T-helper 2 cell treated with Interferon-gamma antibody and Interleukin-4, amounts not matched to agents 100 ng/mL and 5 ng/mL, for 36 hours (primary cell): Measurements from ENCODE around the gene HACE1. TPM values are rescaled to one million over a fixed set of nuclear protein-coding genes. Genes with fewer than 3 reads are reported as not detected.
"Not testable (repeated sequence)": the region's sequence is repeated elsewhere in the genome, so short reads cannot be mapped to it uniquely, and the experiment has no call there.

Experiments
- intact Hi-C: fragments of 100-400 bp; cut with micrococcal nuclease; formaldehyde crosslinking; loops from one replicate; pipeline ENCODE4 v1.15.1; 2023
- total RNA-seq: library from RNA; stranded (reverse); gene quantifications from 2 replicates; pipeline ENCODE4 v1.2.3, GENCODE V29; 2022

Gene HACE1, protein sequence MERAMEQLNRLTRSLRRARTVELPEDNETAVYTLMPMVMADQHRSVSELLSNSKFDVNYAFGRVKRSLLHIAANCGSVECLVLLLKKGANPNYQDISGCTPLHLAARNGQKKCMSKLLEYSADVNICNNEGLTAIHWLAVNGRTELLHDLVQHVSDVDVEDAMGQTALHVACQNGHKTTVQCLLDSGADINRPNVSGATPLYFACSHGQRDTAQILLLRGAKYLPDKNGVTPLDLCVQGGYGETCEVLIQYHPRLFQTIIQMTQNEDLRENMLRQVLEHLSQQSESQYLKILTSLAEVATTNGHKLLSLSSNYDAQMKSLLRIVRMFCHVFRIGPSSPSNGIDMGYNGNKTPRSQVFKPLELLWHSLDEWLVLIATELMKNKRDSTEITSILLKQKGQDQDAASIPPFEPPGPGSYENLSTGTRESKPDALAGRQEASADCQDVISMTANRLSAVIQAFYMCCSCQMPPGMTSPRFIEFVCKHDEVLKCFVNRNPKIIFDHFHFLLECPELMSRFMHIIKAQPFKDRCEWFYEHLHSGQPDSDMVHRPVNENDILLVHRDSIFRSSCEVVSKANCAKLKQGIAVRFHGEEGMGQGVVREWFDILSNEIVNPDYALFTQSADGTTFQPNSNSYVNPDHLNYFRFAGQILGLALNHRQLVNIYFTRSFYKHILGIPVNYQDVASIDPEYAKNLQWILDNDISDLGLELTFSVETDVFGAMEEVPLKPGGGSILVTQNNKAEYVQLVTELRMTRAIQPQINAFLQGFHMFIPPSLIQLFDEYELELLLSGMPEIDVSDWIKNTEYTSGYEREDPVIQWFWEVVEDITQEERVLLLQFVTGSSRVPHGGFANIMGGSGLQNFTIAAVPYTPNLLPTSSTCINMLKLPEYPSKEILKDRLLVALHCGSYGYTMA
- 13.1 and 15.5 TPM in 2 replicates for total RNA-seq

GRCh38 chr6:104859225-104860146 lies at the start of gene HACE1:
TSS of gene HACE1 (minus strand) at chr6:104859919. CDS start at chr6:104859642, 277 bp downstream.
- intact Hi-C loops = loop anchor here (1.0 kb wide), 2 partner anchors 8 to 69 kb away; no protein-coding TSS in a partner anchor

DNA sequence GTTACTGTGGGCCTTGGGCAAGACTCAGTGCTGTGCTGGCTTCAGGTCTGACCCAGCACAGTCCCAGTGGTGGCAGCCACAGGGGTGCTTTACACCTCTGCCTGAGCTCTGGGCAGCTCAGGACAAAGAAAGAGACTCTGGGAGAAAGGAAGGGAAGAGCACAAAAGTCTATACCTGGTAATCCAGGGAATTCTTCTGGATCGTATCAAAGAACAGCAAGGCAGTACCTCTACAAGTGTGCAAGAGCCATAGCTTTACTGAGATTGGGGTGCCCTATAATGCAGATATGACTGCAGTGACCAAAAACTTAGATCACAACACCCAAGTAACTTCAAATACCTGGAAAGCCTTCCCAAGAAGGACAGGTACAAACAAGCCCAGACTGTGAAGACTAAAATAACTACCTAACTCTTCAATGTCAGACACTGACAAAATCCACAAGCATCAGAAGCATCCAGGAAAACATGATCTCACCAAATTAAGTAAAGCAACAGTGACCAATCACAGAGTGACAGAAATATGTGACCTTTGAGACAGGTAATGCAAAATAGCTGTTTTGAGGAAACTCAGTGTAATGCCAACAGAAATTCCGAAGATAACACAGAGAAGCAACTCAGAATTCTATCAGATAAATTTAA lies 49.3 kb upstream of the HACE1 start:
- intact Hi-C loops = no loop called here

DNA sequence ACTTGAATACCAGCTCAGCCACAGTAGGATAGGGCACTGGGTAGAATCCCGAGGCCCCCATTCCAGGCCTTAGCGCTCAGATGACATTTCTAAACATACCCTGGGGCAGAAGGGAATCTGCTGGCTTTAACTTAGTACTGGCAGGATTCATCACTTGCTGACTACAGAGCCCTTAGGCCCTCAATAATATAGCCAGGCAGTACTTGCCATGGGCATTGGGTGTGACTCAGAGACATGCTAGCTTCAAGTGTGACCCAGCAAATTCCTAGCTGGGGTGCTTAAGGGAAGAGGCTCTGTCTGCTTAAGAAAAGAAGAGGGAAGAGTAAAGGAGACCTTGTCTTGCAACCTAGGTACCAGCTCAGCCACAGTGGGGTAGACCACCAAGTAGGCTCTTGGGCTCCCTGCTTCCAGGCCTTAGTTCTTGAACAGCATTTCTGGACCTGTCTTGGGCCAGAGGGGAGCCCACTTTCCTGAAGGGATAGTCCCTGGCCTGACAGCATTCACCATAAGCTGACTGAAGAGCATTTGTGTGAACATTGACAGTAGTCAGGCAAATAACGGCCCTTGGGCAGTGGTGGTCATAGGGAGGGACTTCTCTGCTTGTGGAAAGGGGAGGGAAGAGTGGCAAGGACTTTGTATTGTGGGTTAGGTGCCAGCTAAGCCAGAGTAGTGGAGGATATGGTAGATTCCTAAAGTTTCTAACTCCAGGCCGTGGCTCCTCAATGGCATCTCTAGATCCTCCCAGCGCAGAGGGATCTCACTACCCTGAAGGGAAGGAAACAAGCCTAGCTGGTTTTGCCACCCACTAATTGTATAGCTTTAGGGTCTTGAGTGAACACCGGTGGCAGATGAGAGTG lies 48.5 kb upstream of the HACE1 start:
- intact Hi-C loops = no loop called here

GRCh38 chr6:104898893-104899292 lies 39.2 kb upstream of the HACE1 start:
- intact Hi-C loops = loop anchor here (5.0 kb wide), 1 partner anchor 178 kb away; no protein-coding TSS in a partner anchor

GRCh38 chr6:104896914-104897313 lies 37.2 kb upstream of the HACE1 start:
- intact Hi-C loops = loop anchor here (5.0 kb wide), 1 partner anchor 180 kb away; no protein-coding TSS in a partner anchor

GRCh38 chr6:104888066-104888465 lies 28.3 kb upstream of the HACE1 start:
- intact Hi-C loops = no loop called here

DNA sequence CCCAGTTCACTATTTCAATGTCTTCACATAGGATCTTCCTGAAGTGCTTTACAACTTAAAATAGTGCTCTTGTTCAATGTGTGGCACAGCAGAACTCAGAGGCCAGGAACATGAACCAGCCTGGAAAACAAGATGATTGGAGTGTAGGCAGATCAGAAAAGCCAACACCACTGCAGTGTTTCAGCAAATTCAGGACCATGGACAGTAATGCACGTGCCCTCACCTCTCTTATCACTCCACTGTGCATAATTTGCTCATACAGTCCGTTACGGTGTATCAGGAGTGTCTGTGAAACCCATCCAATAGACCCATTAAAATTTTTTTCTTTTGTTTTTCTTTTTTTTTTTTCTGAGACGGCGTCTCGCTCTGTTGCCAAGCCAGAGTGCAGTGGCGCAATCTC lies 27.6 kb upstream of the HACE1 start:
- intact Hi-C loops = no loop called here

GRCh38 chr6:104885518-104886043 lies 25.9 kb upstream of the HACE1 start:
- intact Hi-C loops = no loop called here

DNA sequence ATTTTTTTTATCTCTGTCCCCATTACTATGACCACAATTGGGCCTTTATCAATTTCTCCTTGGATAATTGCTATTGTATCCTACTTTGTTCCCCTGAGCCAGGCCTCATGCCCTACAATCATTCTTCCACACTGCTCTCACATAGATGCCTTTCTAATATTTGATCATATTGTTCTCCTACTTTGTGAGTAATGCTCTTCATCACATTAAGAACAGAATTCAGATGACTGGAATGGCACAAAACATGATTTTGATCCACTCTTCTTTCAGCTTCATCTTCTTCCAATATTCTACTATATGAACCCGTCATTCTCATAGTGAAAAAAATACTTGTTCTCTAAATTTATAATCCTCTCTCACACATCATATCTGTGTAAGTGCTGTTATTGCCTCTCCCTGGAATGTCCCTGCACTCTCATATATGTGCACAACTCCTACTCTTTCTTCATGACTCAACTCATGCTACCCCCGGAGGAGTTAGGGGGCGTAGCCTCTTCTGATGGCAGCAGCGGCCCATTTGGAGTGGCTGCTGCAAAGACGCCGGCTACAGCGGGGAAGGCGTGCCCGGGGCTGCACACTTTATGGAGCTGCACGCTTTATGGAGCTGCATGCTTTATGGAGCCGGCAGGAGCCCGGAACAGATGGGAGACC lies 25.3 kb upstream of the HACE1 start:
- intact Hi-C loops = no loop called here

GRCh38 chr6:104881964-104882668 lies 22.4 kb upstream of the HACE1 start:
- intact Hi-C loops = no loop called here

GRCh38 chr6:104862456-104862855 lies 2.7 kb upstream of the HACE1 start:
- intact Hi-C loops = no loop called here

DNA sequence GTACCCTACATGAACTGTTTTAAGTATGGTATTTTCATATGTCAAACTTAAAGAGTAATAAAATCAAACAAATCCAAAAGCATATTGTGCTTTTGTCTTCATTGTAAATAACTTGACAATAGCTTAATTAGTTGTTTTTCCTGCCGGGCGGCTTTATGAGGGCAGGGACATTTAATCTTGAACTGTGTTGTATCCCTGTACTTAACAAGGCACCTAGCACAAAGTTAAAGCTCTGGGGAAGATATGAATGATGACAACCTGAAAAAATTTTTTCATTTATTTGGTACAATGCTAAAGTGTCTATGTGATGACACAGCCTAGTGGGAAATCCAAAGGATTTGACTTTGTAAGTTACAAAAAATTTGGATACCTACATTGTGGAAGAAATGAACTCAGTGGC lies 502 bp upstream of the HACE1 start:
- intact Hi-C loops = no loop called here

- intact Hi-C loops = loop anchor here (1.0 kb wide), 2 partner anchors 7 to 68 kb away; no protein-coding TSS in a partner anchor
Measured at GRCh38 chr6:104858642-104859041, 1.1 kb downstream of the HACE1 start.

- intact Hi-C loops = no loop called here
Measured at GRCh38 chr6:104855507-104855906, 4.2 kb downstream of the HACE1 start.

DNA sequence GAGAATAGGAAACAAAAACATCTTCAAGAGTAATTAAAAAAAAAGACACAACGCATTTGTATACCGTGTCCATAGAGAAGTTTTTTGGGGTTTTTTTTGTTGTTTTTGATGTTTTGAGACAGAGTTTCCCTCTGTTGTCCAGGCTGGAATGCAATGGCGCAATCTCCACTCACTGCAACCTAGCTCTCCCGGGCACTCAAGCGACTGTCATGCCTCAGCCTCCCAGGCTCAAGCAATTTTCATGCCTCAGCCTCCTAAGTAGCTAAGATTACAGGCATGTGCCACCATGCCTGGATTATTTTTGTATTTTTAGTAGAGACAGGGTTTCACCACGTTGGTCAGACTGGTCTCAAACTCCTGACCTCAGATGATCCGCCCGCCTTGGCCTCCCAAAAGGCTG lies 12.0 kb downstream of the HACE1 start:
- intact Hi-C loops = not testable (repeated sequence)

- intact Hi-C loops = no loop called here
Measured at GRCh38 chr6:104843229-104843628, 16.5 kb downstream of the HACE1 start.

DNA sequence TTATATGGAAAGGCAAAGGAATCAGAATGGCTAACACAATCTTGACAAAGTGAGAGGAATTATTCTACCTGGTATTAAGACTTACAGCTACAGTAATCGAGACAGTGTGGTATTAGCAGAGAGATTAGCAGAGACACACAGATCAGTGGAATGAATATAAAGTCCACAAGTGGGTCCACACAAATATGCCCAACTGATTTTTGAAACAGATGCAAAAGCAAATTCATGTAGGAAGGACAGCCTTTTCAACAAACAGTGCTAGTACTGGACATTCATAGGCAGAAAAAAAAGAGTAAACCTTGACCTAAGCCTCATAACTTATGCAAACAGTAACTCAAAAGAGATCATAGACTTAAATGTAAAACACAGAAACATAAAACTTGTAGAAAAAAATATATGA lies 22.6 kb downstream of the HACE1 start:
- intact Hi-C loops = no loop called here

GRCh38 chr6:104836479-104837020 lies 23.2 kb downstream of the HACE1 start:
- intact Hi-C loops = not testable (repeated sequence)
